ENCODE measurements around the gene PKIG. TPM values are rescaled to one million over a fixed set of nuclear protein-coding genes. Genes with fewer than 3 reads are reported as not detected.
A peak's percentile ranks its signal among the peaks of the same experiment; 100 is the strongest.

PKIG gene
- total RNA-seq, 1 experiment from 2014 or later = 19.2 TPM

DNA sequence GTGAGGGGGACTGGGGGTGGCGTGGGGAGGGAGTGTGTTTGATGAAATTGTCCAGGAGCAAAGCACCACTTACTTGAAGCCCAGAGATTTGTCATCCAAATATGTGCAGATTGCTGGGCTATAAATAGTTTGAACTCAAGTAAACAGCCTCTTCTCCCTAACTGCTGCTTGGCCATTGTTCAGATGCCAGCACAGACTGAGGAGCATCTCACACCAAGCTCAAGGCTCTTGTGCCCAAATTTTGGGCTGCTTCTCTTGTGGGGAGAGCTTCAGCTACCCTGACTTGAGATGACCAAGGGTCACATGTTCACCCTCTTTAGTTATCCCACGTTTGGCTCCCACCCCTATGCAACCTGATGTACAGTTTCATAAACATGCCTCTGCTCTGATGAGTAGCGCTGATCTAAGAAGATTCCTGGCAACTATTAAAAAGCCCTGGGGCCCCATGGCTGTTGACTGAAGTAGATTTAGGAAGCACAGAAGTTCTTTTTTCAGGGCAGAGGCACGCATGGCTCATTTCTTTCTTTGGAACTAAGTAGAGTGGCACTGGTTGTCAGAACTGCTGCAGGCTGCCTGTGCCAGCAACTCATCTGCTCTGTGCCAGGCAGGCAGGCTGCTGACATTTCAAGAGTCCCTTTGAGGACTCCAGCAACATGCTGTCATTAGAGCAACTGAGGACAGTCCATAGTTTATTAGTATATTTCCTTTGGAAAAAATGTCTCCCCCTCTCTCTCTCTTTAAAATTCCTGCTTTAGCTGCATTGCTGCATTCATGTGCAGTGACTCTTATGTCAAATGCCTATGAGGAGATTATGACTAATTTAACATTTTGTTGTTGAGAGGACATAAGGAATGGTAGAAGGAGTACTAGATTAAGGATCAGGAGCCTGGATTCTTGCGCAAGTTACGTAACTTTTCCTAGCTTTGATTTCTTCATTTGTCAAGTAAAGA, 9.6 kb upstream of the PKIG start:
- TF ChIP-seq, protein P1, sequence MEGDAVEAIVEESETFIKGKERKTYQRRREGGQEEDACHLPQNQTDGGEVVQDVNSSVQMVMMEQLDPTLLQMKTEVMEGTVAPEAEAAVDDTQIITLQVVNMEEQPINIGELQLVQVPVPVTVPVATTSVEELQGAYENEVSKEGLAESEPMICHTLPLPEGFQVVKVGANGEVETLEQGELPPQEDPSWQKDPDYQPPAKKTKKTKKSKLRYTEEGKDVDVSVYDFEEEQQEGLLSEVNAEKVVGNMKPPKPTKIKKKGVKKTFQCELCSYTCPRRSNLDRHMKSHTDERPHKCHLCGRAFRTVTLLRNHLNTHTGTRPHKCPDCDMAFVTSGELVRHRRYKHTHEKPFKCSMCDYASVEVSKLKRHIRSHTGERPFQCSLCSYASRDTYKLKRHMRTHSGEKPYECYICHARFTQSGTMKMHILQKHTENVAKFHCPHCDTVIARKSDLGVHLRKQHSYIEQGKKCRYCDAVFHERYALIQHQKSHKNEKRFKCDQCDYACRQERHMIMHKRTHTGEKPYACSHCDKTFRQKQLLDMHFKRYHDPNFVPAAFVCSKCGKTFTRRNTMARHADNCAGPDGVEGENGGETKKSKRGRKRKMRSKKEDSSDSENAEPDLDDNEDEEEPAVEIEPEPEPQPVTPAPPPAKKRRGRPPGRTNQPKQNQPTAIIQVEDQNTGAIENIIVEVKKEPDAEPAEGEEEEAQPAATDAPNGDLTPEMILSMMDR (IDR thresholded peaks at IDR 0.05; ENCODE audit: unreplicated experiment) = no peak
- BruUV-seq (replicated peaks) = no TSS peak
- Mint-ChIP-seq H3K4me1 (ENCODE audit: insufficient read depth, unreplicated experiment) (peaks cover 27% of the 10 kb centered on the region), H3K4me3 (ENCODE audit: unreplicated experiment) (peak overlapping the region; percentile 45), H3K27ac (ENCODE audit: low read depth, unreplicated experiment) (peak overlapping the region; percentile 55), H3K9me3 (ENCODE audit: unreplicated experiment) (no peaks in the 10 kb centered on the region), H3K36me3 (ENCODE audit: insufficient read depth, unreplicated experiment) (peaks cover 6% of the 10 kb centered on the region), H3K27me3 (ENCODE audit: insufficient read depth, unreplicated experiment) (no peaks in the 10 kb centered on the region)
- ChIA-PET CTCF (interaction anchor here (0.5 to 2.1 kb wide), 12 partner anchors 10 to 344 kb away, joined by 3 to 9 read pairs (median 3); partner anchors contain the start of gene PKIG), POLR2A (interaction anchor here (0.6 to 2.6 kb wide), 31 partner anchors 9 to 364 kb away, joined by 3 to 26 read pairs (median 4); partner anchors contain the start of genes OSER1, SERINC3 and TTPAL)
- peak; percentile 85 for DNase-seq (ENCODE audit: unreplicated experiment)
- intact Hi-C loops (cut with micrococcal nuclease) = loop anchor here (5.0 kb wide), 1 partner anchor 51 kb away; the partner anchor contains the start of gene SERINC3

DNA sequence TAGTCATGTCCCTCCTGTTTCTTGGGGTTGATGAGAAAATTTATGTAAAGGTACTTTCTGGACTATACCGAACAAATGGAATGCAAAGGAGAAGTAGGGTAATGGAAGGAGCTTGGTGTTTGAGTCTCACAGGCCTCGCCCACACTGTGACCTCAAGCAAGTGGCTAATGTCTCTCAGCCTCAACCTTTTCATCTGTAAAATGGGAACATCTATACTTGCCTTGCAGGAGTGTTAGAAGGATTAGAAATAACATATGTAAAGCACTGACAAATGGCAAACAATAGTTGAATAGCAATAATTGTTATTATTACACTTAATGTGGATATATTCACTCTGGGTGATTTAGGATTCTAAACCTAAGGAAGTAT, 8.9 kb upstream of the PKIG start:
- BruUV-seq (replicated peaks) = no TSS peak
- peaks cover 4% of the 10 kb centered on the region for H3K9me3 Mint-ChIP-seq (ENCODE audit: unreplicated experiment)
- peaks cover 27% of the 10 kb centered on the region for H3K4me1 Mint-ChIP-seq (ENCODE audit: insufficient read depth, unreplicated experiment)
- peaks cover 6% of the 10 kb centered on the region for H3K36me3 Mint-ChIP-seq (ENCODE audit: insufficient read depth, unreplicated experiment)
- peak overlapping the region; percentile 55 for H3K27ac Mint-ChIP-seq (ENCODE audit: low read depth, unreplicated experiment)
- TF ChIP-seq, protein P1 (IDR thresholded peaks at IDR 0.05; ENCODE audit: unreplicated experiment) = no peak
- no peaks in the 10 kb centered on the region for H3K27me3 Mint-ChIP-seq (ENCODE audit: insufficient read depth, unreplicated experiment)
- ChIA-PET POLR2A (interaction anchor here (0.6 to 2.6 kb wide), 29 partner anchors 10 to 845 kb away, joined by 3 to 26 read pairs (median 5); partner anchors contain the start of genes OSER1, SERINC3 and TTPAL), CTCF (interaction anchor here (0.5 to 2.1 kb wide), 9 partner anchors 9 to 344 kb away, joined by 3 to 9 read pairs (median 3); partner anchors contain the start of gene PKIG)
- peak overlapping the region; percentile 45 for H3K4me3 Mint-ChIP-seq (ENCODE audit: unreplicated experiment)
- no peak for DNase-seq (ENCODE audit: unreplicated experiment)
- intact Hi-C loops (cut with micrococcal nuclease) = loop anchor here (5.0 kb wide), 1 partner anchor 51 kb away; the partner anchor contains the start of gene SERINC3

DNA sequence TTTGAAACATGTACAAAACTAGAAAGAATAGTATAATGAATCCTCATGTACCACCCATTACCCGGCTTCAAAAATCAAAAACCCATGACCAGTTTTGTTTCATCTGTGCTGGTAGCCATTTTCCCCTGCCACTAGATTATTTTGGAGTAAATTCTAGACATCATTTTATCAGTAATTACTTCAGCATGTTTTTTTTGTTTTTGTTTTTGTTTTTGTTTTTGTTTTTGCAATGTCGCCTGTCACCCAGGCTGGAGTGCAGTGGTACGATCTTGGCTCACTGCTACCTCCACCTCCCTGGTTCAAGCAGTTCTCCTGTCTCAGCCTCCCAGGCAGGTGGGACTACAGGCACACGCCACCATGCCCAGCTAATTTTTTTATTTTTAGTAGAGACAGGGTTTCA, 8.0 kb upstream of the PKIG start:
- intact Hi-C loops (cut with micrococcal nuclease) = loop anchor here (5.0 kb wide), 1 partner anchor 52 kb away; the partner anchor contains the start of gene SERINC3
- no peaks in the 10 kb centered on the region for H3K27me3 Mint-ChIP-seq (ENCODE audit: insufficient read depth, unreplicated experiment)
- no peak overlapping the region for H3K4me3 Mint-ChIP-seq (ENCODE audit: unreplicated experiment)
- no peak for DNase-seq (ENCODE audit: unreplicated experiment)
- peaks cover 7% of the 10 kb centered on the region for H3K9me3 Mint-ChIP-seq (ENCODE audit: unreplicated experiment)
- TF ChIP-seq, protein P1 (IDR thresholded peaks at IDR 0.05; ENCODE audit: unreplicated experiment) = no peak
- POLR2A ChIA-PET = interaction anchor here (1.5 to 2.6 kb wide), 6 partner anchors 14 to 74 kb away, joined by 4 to 26 read pairs (median 6); no protein-coding TSS in a partner anchor
- CTCF ChIA-PET = interaction anchor here (0.9 to 2.1 kb wide), 5 partner anchors 8 to 161 kb away, joined by 3 to 9 read pairs (median 5); partner anchors contain the start of gene PKIG
- peaks cover 27% of the 10 kb centered on the region for H3K4me1 Mint-ChIP-seq (ENCODE audit: insufficient read depth, unreplicated experiment)
- peaks cover 6% of the 10 kb centered on the region for H3K36me3 Mint-ChIP-seq (ENCODE audit: insufficient read depth, unreplicated experiment)
- no peak overlapping the region for H3K27ac Mint-ChIP-seq (ENCODE audit: low read depth, unreplicated experiment)
- no TSS peak for BruUV-seq (replicated peaks)

DNA sequence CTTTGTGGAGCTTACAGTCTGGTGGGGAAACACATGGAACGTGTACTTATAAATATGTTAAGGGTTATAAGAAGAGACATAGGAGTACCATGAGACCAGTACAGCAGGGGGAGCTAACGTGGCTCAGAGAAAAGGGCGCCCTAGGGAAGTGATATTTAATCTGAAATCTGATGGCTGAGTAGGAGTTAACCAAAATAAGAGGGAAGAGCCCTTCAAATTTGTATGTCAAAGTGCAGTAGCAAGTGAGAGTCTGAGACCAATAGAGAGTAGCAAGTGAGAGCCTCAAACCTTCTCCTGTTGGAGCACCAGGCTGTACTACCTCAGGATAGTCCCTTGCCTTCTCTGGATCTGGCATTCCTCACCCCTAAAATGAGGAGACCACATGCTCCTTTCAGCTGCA, 6.1 kb upstream of the PKIG start:
- H3K9me3 Mint-ChIP-seq (ENCODE audit: unreplicated experiment) = peaks cover 7% of the 10 kb centered on the region
- DNase-seq (ENCODE audit: unreplicated experiment) = peak; percentile 53
- H3K27ac Mint-ChIP-seq (ENCODE audit: low read depth, unreplicated experiment) = no peak overlapping the region
- CTCF ChIA-PET = interaction anchor here (0.7 to 1.8 kb wide), 7 partner anchors 9 to 104 kb away, joined by 3 to 4 read pairs (median 3); no protein-coding TSS in a partner anchor
- no peaks in the 10 kb centered on the region for H3K27me3 Mint-ChIP-seq (ENCODE audit: insufficient read depth, unreplicated experiment)
- TF ChIP-seq, protein P1 (IDR thresholded peaks at IDR 0.05; ENCODE audit: unreplicated experiment) = no peak
- no TSS peak for BruUV-seq (replicated peaks)
- intact Hi-C loops (cut with micrococcal nuclease) = no loop called here
- POLR2A ChIA-PET = interaction anchor here (0.7 to 3.3 kb wide), 9 partner anchors 9 to 81 kb away, joined by 3 to 16 read pairs (median 4); partner anchors contain the start of gene SERINC3
- H3K4me3 Mint-ChIP-seq (ENCODE audit: unreplicated experiment) = no peak overlapping the region
- peaks cover 27% of the 10 kb centered on the region for H3K4me1 Mint-ChIP-seq (ENCODE audit: insufficient read depth, unreplicated experiment)
- H3K36me3 Mint-ChIP-seq (ENCODE audit: insufficient read depth, unreplicated experiment) = no peaks in the 10 kb centered on the region

All from MCF 10A (cell line).